Common myeloid progenitor, CD34-positive (primary cell): Measurements from ENCODE around the gene EXOC3L4.
"Not testable (repeated sequence)": the region's sequence is repeated elsewhere in the genome, so short reads cannot be mapped to it uniquely, and the experiment has no call there.

Experiments used
- CTCF ChIA-PET: fragments of 350-600 bp; sonication (Branson Sonifier 250); formaldehyde crosslinking; loops from one replicate; lab custom pipeline; 2021; ENCODE audit warnings: antibody characterized with exemption; lab: Charles Lee
- POLR2A ChIA-PET: fragments of 350-600 bp; sonication (Branson Sonifier 250); formaldehyde crosslinking; loops from one replicate; lab custom pipeline; 2021; ENCODE audit warnings: antibody characterized with exemption; lab: Charles Lee
- DNase-seq, 3 donors: peaks; one replicate each; pipeline versions ENCODE4 v3.0.0 to v3.0.0-alpha.2; 2013
- H3K27ac ChIP-seq, 2 experiments: 1 replicate in 1 of 2; 2 replicates in 1 of 2; pipeline ENCODE4 v1.7.0; 2013; ENCODE audit warnings: inconsistent platforms in 2 of 2, low read length in 2 of 2, mild to moderate bottlenecking in 2 of 2, low read depth in 1 of 2, moderate library complexity in 1 of 2; ENCODE audit not compliant: severe bottlenecking in 2 of 2, insufficient read depth in 1 of 2, poor library complexity in 1 of 2
- H3K27me3 ChIP-seq, 5 experiments: replicated peaks in 2 of 5; 1 replicate in 3 of 5; 2 replicates in 2 of 5; pipeline versions ENCODE4 v1.6.1 to v1.7.0; 2013; ENCODE audit warnings: low read length in 4 of 5, mild to moderate bottlenecking in 2 of 5, moderate library complexity in 2 of 5, inconsistent platforms in 1 of 5; ENCODE audit not compliant: insufficient read depth in 5 of 5, control insufficient read depth in 4 of 5
- H3K36me3 ChIP-seq, 4 experiments: 1 replicate in 2 of 4; 2 replicates in 2 of 4; pipeline versions ENCODE4 v1.6.1 to v1.7.0; 2013; ENCODE audit warnings: low read length in 3 of 4, control low read depth in 1 of 4, mild to moderate bottlenecking in 1 of 4; ENCODE audit not compliant: control insufficient read depth in 4 of 4, insufficient read depth in 4 of 4
- H3K4me1 ChIP-seq, 4 experiments: 1 replicate in 3 of 4; 2 replicates in 1 of 4; pipeline versions ENCODE4 v1.6.1 to v1.7.1; 2013; ENCODE audit warnings: low read length in 3 of 4, mild to moderate bottlenecking in 3 of 4, control low read depth in 1 of 4, inconsistent platforms in 1 of 4, moderate library complexity in 1 of 4; ENCODE audit not compliant: control insufficient read depth in 4 of 4, insufficient read depth in 4 of 4; ENCODE audit errors: control extremely low read depth in 1 of 4
- H3K4me3 ChIP-seq, 7 experiments: 1 replicate in 4 of 7; 2 replicates in 3 of 7; pipeline versions ENCODE4 v1.5.1 to v1.7.0; 2013; ENCODE audit warnings: mild to moderate bottlenecking in 7 of 7, low read length in 6 of 7, moderate library complexity in 6 of 7, inconsistent platforms in 2 of 7, low read depth in 2 of 7, control low read depth in 1 of 7; ENCODE audit not compliant: insufficient read depth in 4 of 7, control insufficient read depth in 1 of 7; ENCODE audit errors: extremely low read depth in 1 of 7
- H3K9me3 ChIP-seq, 5 experiments: 1 replicate in 4 of 5; 2 replicates in 1 of 5; pipeline versions ENCODE4 v1.6.1 to v1.7.1; 2013; ENCODE audit warnings: low read length in 4 of 5, mild to moderate bottlenecking in 2 of 5, inconsistent platforms in 1 of 5, low read depth in 1 of 5, moderate library complexity in 1 of 5; ENCODE audit not compliant: control insufficient read depth in 4 of 5, insufficient read depth in 2 of 5; ENCODE audit errors: control extremely low read depth in 1 of 5
- WGBS: methylation state at CpG from one replicate; pipeline ENCODE4 v1.1.5; 2013; ENCODE audit not compliant: insufficient coverage; 5-methylcytosine and 5-hydroxymethylcytosine counted together

EXOC3L4 gene

DNA sequence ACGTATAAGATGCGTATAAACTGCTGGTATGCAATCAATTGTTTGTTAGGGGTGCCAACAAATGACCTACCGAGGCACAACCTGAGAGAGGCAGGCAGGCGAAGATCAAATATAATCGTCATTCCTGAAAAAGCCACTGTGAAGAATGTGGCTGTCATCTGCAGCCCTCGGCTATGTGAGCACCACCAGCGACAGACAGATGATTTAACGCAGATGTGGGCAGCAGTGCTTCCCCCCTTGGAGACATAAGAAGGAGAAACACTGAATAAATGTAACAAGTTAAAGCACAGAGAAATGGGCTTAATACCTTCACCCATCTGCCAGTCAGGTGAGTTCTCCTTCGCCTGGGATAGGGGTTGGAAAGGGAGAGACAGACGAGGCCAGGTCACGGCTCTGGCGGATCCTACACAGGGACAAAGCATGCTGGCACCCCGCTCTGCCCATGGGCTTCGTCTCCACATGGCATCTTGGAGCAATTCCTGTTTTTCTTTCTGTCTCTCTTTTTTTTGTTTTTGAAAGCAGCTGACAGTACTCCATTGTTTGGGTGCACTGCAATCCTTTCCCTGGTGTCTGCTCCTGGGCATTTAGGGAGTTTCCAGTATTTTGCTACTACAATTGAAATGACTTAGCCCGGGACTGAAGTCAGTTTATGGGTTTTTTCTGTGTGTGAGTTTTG, 56.9 kb downstream of the EXOC3L4 start:
- Histone ChIP-seq H3K27me3 (peaks cover 0 to 8% (median 0%) of the 10 kb centered on the region in 5 experiments), H3K36me3 (no peaks in the 10 kb centered on the region), H3K4me1 (no peaks in the 10 kb centered on the region), H3K4me3 (no peak overlapping the region), H3K27ac (no peak overlapping the region), H3K9me3 (no peaks in the 10 kb centered on the region)
- 87% methylated on average over 14 of the region's 15 CpGs for WGBS
- no peak for DNase-seq
- ChIA-PET CTCF (no interaction called here), POLR2A (no interaction called here)

GRCh38 chr14:103155010-103155409, 60.5 kb downstream of the EXOC3L4 start:
- CTCF ChIA-PET, result no interaction called here
- H3K27me3 ChIP-seq, result peaks cover 0 to 5% (median 0%) of the 10 kb centered on the region in 5 experiments
- H3K4me1 ChIP-seq, result no peaks in the 10 kb centered on the region
- H3K4me3 ChIP-seq, result no peak overlapping the region
- POLR2A ChIA-PET, result no interaction called here
- 83% methylated on average over 5 of the region's 6 CpGs for WGBS
- no peaks in the 10 kb centered on the region for H3K36me3 ChIP-seq
- H3K9me3 ChIP-seq, result no peaks in the 10 kb centered on the region
- no peak overlapping the region for H3K27ac ChIP-seq
- no peak for DNase-seq

DNA sequence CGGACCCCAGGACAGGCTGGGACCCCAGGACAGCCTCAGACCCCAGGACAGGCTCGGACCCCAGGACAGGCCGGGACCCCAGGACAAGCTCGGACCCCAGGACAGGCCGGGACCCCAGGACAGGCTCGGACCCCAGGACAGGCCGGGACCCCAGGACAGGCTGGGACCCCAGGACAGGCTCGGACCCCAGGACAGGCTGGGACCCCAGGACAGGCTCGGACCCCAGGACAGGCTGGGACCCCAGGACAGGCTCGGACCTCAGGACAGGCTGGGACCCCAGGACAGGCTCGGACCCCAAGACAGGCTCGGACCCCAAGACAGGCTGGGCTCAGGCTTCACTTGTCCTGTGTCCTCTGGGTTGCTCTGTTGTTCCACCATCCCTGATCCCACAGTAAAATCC, 60.9 kb downstream of the EXOC3L4 start:
- POLR2A ChIA-PET, CTCF ChIA-PET: not testable (repeated sequence)
- WGBS, result 91% methylated on average over 4 of the region's 12 CpGs

DNA sequence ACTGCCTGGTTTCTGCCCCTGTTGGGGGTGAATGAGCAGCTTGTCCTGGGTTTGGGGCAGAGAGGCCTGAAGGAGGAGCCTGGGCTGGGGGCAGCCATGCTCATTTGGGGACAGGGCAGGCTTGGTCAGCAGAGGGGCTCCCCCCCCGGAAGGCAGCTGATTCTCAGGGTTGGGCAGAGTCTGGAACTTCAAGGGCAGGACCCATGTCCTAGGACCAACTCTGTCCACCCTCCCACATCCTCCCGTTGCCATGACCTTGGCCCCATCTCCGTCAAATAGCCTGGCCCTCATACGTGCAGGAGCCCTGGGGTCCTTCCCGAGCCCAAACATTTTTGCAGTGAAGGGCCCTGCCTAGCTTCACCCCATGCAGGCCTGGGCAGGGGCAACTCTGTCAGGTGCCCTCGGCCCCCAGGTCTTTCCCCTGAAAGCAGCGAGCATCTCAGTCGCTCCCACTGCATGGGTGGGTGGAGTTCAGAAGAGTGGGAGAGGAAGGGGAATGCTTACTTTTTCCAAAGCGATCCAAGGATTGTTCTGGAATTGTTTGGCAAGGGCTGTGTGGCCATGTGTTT, 61.4 kb downstream of the EXOC3L4 start:
- Histone ChIP-seq H3K27ac (no peak overlapping the region), H3K27me3 (peaks cover 0 to 5% (median 0%) of the 10 kb centered on the region in 5 experiments), H3K4me1 (no peaks in the 10 kb centered on the region), H3K4me3 (no peak overlapping the region), H3K36me3 (no peaks in the 10 kb centered on the region), H3K9me3 (no peaks in the 10 kb centered on the region)
- POLR2A ChIA-PET, result no interaction called here
- no peak for DNase-seq
- CTCF ChIA-PET, result no interaction called here
- WGBS, result 98% methylated on average over 6 of the region's 9 CpGs

More for the DNA sequence above, 60.9 kb downstream of the EXOC3L4 start:
- not testable (repeated sequence) for H3K36me3 ChIP-seq, H3K4me3 ChIP-seq, DNase-seq, H3K9me3 ChIP-seq, H3K27me3 ChIP-seq, H3K27ac ChIP-seq, H3K4me1 ChIP-seq

DNA sequence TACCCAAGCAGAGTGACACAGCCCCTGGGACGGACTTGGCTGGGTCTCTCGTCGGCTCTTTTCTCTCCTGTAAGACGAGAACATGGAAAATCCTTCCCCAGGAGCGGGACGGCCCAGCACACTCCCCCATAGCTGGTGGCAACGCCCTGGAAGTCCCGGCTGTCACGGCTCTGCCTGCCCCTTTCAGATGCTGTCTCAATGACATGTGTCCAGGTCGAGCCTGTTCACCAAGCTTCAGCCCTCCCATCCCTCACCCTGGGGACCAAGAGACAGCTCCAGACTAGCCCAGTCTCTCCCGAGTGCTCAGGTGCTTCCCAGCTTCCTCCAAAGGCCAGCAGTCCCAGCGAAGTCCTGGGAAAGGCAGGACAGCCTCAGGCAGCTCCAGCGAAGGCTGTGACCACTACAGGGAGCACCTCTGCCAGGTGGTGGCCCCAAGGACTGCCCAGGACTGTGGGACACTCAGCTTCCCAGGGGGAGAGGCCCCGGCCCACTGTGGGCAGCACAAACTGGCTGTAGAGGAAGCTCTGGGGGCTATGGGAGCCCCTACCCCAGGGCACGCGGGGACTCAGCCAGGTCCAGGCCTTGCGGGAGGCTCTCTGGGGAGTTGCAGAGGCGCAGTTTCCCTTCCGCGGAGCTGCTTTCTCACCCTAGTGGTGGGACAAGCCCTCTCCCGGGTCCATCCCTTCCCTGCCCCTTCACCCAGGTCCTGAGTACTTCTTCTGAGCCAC, 62.3 kb downstream of the EXOC3L4 start:
- WGBS, result 87% methylated on average over 19 of the region's 21 CpGs
- Histone ChIP-seq H3K27me3 (peaks cover 0 to 8% (median 0%) of the 10 kb centered on the region in 5 experiments), H3K4me1 (no peaks in the 10 kb centered on the region), H3K9me3 (peaks cover 0 to under 1% (median 0%) of the 10 kb centered on the region in 5 experiments), H3K36me3 (no peaks in the 10 kb centered on the region), H3K4me3 (no peak overlapping the region), H3K27ac (no peak overlapping the region)
- DNase-seq, result no peak
- ChIA-PET POLR2A (interaction anchor here (0.5 kb wide), 1 partner anchor 430 kb away, joined by 3 read pairs; no protein-coding TSS in a partner anchor), CTCF (interaction anchor here (0.9 to 1.5 kb wide), 3 partner anchors 12 to 52 kb away, joined by 3 to 6 read pairs (median 4); no protein-coding TSS in a partner anchor)

DNA sequence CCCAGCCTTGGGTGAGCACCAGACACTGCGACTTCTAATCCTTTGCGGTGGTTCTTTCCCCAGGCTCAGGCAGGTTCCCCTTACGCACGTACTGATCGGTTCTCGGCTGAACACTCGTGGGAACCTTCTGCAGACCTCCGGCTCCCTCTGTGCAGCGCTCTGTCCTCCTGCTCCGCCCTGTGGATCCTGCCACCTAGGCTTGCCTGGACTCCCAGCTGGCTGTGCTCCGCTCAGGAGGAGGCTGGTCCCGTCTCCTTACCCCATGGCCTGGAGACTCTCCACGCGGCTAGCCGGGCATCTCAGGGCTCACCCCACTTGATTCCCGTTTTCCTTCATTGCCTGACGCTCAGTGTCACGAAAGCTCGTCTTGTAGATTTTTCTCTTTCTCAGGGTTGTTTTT, 63.4 kb downstream of the EXOC3L4 start:
- 100% methylated on average over 11 of the region's 19 CpGs for WGBS
- no peak overlapping the region for H3K4me3 ChIP-seq
- CTCF ChIA-PET, result interaction anchor here (1.1 kb wide), 1 partner anchor 11 kb away, joined by 4 read pairs; no protein-coding TSS in a partner anchor
- no peaks in the 10 kb centered on the region for H3K36me3 ChIP-seq
- POLR2A ChIA-PET, result no interaction called here
- H3K9me3 ChIP-seq, result peaks cover 0 to 9% (median 3%) of the 10 kb centered on the region in 5 experiments
- peaks cover 0 to 9% (median 0%) of the 10 kb centered on the region in 5 experiments for H3K27me3 ChIP-seq
- H3K27ac ChIP-seq, result no peak overlapping the region
- H3K4me1 ChIP-seq, result no peaks in the 10 kb centered on the region
- DNase-seq, result no peak

GRCh38 chr14:103158688-103159087, 64.2 kb downstream of the EXOC3L4 start:
- Histone ChIP-seq H3K36me3 (no peaks in the 10 kb centered on the region), H3K4me1 (no peaks in the 10 kb centered on the region), H3K4me3 (no peak overlapping the region), H3K27ac (no peak overlapping the region), H3K27me3 (peaks cover 0 to 12% (median 0%) of the 10 kb centered on the region in 5 experiments), H3K9me3 (peaks cover 0 to 9% (median 3%) of the 10 kb centered on the region in 5 experiments)
- ChIA-PET POLR2A (no interaction called here), CTCF (no interaction called here)
- 58% methylated on average over 1 of the region's 1 CpG for WGBS
- DNase-seq, result no peak
